Endothelial cell of umbilical vein (primary cell): ENCODE data around the gene CDK15.
"Not testable (repeated sequence)": the region's sequence is repeated elsewhere in the genome, so short reads cannot be mapped to it uniquely, and the experiment has no call there.

Experiments used
- POLR2AphosphoS5 ChIP-seq: IDR thresholded peaks from 2 replicates; pipeline ENCODE4 v1.6.1; 2012; ENCODE audit warnings: low read depth, mild to moderate bottlenecking, control low read depth, low read length, moderate library complexity; ENCODE audit not compliant: insufficient read depth
- TF ChIP-seq, protein P1 (sequence below), 2 donors: IDR thresholded peaks; 1 replicate in 1 of 2; 2 replicates in 1 of 2; pipeline ENCODE4 v1.5.1; 2011; ENCODE audit warnings: low read length in 2 of 2, mild to moderate bottlenecking in 2 of 2, moderate library complexity in 2 of 2, control low read depth in 1 of 2, inconsistent platforms in 1 of 2, low read depth in 1 of 2; ENCODE audit not compliant: insufficient read depth in 1 of 2; ENCODE audit errors: extremely low read depth in 1 of 2

- TF ChIP-seq, protein P1, sequence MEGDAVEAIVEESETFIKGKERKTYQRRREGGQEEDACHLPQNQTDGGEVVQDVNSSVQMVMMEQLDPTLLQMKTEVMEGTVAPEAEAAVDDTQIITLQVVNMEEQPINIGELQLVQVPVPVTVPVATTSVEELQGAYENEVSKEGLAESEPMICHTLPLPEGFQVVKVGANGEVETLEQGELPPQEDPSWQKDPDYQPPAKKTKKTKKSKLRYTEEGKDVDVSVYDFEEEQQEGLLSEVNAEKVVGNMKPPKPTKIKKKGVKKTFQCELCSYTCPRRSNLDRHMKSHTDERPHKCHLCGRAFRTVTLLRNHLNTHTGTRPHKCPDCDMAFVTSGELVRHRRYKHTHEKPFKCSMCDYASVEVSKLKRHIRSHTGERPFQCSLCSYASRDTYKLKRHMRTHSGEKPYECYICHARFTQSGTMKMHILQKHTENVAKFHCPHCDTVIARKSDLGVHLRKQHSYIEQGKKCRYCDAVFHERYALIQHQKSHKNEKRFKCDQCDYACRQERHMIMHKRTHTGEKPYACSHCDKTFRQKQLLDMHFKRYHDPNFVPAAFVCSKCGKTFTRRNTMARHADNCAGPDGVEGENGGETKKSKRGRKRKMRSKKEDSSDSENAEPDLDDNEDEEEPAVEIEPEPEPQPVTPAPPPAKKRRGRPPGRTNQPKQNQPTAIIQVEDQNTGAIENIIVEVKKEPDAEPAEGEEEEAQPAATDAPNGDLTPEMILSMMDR (IDR thresholded peaks at IDR 0.05; ENCODE audit: extremely low read depth in 1 of 2, insufficient read depth in 1 of 2, low read depth in 1 of 2, low read length in 2 of 2) = not testable (repeated sequence)
- not testable (repeated sequence) for TF ChIP-seq POLR2AphosphoS5
These were observed 38.6 kb downstream of the CDK15 start for GRCh38 chr2:201844922-201845321.
